ENCODE measurements around the gene OVOL3. TPM values are rescaled to one million over a fixed set of nuclear protein-coding genes. Genes with fewer than 3 reads are reported as not detected.
A peak's percentile ranks its signal among the peaks of the same experiment; 100 is the strongest.

The OVOL3 gene
- total and polyA plus RNA-seq, 9 donors, result not detected

DNA sequence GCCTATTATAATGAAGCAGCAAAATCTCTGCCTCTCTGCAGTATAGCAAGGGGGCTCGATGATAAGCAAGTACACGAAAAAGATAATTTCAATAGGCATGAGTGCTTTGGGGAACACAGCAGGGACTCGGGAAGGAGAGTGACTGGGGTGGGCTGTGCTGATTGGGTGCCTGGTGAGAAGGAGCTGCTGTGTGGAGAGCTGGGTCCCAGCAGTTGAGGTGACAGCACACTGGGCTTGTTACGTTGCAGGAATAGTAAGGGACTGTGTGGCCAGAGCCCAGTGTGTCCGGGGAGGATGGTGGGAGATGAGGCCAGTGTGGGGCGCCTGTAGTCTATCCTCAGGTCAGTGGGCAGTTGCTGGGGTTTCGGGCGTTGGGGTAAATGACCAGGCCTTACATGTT lies 38.9 kb upstream of the OVOL3 start:
- no peak for DNase-seq
- TF ChIP-seq, protein P1, sequence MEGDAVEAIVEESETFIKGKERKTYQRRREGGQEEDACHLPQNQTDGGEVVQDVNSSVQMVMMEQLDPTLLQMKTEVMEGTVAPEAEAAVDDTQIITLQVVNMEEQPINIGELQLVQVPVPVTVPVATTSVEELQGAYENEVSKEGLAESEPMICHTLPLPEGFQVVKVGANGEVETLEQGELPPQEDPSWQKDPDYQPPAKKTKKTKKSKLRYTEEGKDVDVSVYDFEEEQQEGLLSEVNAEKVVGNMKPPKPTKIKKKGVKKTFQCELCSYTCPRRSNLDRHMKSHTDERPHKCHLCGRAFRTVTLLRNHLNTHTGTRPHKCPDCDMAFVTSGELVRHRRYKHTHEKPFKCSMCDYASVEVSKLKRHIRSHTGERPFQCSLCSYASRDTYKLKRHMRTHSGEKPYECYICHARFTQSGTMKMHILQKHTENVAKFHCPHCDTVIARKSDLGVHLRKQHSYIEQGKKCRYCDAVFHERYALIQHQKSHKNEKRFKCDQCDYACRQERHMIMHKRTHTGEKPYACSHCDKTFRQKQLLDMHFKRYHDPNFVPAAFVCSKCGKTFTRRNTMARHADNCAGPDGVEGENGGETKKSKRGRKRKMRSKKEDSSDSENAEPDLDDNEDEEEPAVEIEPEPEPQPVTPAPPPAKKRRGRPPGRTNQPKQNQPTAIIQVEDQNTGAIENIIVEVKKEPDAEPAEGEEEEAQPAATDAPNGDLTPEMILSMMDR (IDR thresholded peaks at IDR 0.05), result no peak
- TF ChIP-seq POLR2A (IDR thresholded peaks at IDR 0.05), result no peak
- no peak for TF ChIP-seq EP300 (IDR thresholded peaks at IDR 0.05)
- Histone ChIP-seq H3K27me3 (no peaks in the 10 kb centered on the region), H3K27ac (no peak overlapping the region), H3K36me3 (no peaks in the 10 kb centered on the region), H3K4me3 (no peak overlapping the region), H3K9me3 (no peaks in the 10 kb centered on the region), H3K4me1 (ENCODE audit: insufficient read depth) (no peaks in the 10 kb centered on the region)
- intact Hi-C loops (cut with DNase I), result no loop called here
- WGBS, 3 donors, result 85 to 91% (median 87%) methylated on average over 8 of the region's 8 CpGs

DNA sequence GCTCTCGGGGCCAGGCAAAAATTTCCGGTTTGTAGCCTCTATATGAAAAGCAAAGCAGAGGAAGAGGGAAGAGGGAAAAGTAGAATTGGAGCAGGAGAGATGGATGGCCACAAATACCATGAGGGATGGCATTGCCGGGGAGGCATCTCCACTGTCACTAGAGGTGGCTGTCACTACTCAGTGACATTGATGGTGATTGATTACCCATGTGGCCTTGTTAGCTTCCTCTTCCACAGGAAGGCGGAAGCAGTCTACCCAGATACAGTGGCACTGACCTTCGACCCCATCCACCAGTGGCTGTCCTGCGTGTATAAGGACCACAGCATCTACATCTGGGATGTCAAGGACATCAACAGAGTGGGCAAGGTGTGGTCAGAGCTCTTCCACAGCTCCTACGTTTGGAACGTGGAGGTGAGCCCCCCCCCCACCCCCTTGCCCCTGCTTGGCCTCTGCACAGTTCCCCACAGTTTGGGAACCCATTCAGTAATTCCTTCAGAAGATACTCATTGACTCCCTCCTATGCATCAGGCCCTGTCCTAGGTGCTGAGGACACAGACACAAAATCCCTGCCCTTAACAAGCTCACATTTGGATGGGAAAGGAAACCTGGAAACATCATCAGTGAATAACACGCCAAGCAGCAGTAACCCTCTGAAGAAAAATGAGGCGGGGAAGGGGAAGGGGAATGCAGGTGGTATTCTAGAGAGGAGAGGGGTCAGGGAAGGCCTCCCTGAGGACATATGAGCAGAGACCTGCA lies 37.6 kb upstream of the OVOL3 start:
- 87 to 89% (median 88%) methylated on average over 10 of the region's 10 CpGs for WGBS, 3 donors
- Histone ChIP-seq H3K27me3 (no peaks in the 10 kb centered on the region), H3K9me3 (no peaks in the 10 kb centered on the region), H3K27ac (no peak overlapping the region), H3K36me3 (no peaks in the 10 kb centered on the region), H3K4me3 (no peak overlapping the region), H3K4me1 (ENCODE audit: insufficient read depth) (peaks cover 2% of the 10 kb centered on the region)
- no peak for DNase-seq
- TF ChIP-seq, protein P1 (IDR thresholded peaks at IDR 0.05), result no peak
- no peak for TF ChIP-seq POLR2A (IDR thresholded peaks at IDR 0.05)
- TF ChIP-seq EP300 (IDR thresholded peaks at IDR 0.05), result no peak
- intact Hi-C loops (cut with DNase I), result no loop called here

GRCh38 chr19:36079389-36079945 lies 31.5 kb upstream of the OVOL3 start:
- intact Hi-C loops (cut with DNase I), result no loop called here
- no peak for DNase-seq
- Histone ChIP-seq H3K36me3 (no peaks in the 10 kb centered on the region), H3K4me1 (ENCODE audit: insufficient read depth) (peaks cover 5% of the 10 kb centered on the region), H3K27ac (peak overlapping the region in 1 of 2 donors; percentile 26), H3K9me3 (no peaks in the 10 kb centered on the region), H3K27me3 (no peaks in the 10 kb centered on the region), H3K4me3 (no peak overlapping the region)
- 51 to 74% (median 63%) methylated on average over 3 of the region's 3 CpGs for WGBS, 3 donors
- TF ChIP-seq EP300 (IDR thresholded peaks at IDR 0.05) (no peak), POLR2A (IDR thresholded peaks at IDR 0.05) (no peak)
- TF ChIP-seq, protein P1 (IDR thresholded peaks at IDR 0.05), result no peak

- no peak overlapping the region for H3K4me3 ChIP-seq
- no peak overlapping the region for H3K27ac ChIP-seq
- WGBS, 3 donors, result 56 to 82% (median 62%) methylated on average over 3 of the region's 3 CpGs
- H3K27me3 ChIP-seq, result no peaks in the 10 kb centered on the region
- intact Hi-C loops (cut with DNase I), result no loop called here
- no peaks in the 10 kb centered on the region for H3K9me3 ChIP-seq
- TF ChIP-seq, protein P1 (IDR thresholded peaks at IDR 0.05), result no peak
- TF ChIP-seq POLR2A (IDR thresholded peaks at IDR 0.05) (no peak), EP300 (IDR thresholded peaks at IDR 0.05) (no peak)
- peaks cover 5% of the 10 kb centered on the region for H3K4me1 ChIP-seq (ENCODE audit: insufficient read depth)
- no peak for DNase-seq
- no peaks in the 10 kb centered on the region for H3K36me3 ChIP-seq
These were observed 29.6 kb upstream of the OVOL3 start for GRCh38 chr19:36081385-36081784.
